ENCODE measurements around the gene ZBTB46. TPM values are rescaled to one million over a fixed set of nuclear protein-coding genes. Genes with fewer than 3 reads are reported as not detected.

Gene ZBTB46
- total RNA-seq, 1 donor from 2014 or later: 42.1 TPM

DNA sequence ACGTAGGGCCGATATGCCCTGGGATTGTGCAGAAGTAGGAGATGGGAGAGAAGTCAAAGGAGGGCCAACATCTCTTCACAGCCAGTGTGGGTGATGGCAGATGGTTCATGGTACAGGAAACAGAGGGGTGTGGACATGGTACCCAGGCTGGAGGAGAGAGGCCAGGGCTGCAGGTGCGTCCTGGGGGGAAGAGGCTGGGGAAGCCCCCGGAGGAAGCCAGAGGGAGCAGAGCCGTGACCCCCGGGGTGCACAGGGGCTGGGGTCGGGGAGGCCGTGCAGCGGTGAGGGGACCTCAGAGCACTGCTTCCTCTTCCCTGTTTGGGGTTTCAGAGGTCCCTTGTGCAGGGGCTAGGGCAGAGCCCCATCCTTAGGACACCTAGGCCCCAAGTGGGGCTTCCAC is 11.2 kb upstream of the ZBTB46 start:
- peak overlapping the region; percentile 75 for H3K27ac Mint-ChIP-seq (ENCODE audit: unreplicated experiment)
- peaks cover 2% of the 10 kb centered on the region for H3K27me3 Mint-ChIP-seq (ENCODE audit: unreplicated experiment)

DNA sequence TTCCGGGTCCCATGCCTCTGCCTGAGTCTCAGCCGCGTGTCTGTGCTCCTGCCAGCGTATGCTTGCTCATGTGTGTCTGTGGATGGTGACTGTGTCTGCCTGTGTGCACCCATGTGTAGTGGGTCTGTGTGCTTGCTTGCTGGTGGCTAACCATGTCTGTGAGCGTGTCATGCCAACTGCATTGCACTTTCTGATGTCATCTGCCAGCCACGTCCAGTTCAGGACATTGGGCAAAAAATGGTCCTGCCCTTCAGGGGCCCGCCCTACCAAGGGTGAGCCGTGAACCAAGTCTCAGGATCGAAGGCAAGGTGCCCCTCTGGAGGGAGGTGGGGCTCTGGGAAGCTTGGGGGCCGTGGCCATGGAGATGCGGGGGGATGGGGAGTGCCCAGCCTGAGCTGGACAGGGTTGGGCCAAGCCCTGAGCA is 9.4 kb upstream of the ZBTB46 start:
- Mint-ChIP-seq H3K4me1 (ENCODE audit: unreplicated experiment) (peaks cover 3% of the 10 kb centered on the region), H3K4me3 (ENCODE audit: unreplicated experiment) (no peak overlapping the region)
- no peak for DNase-seq (ENCODE audit: low spot score)

More for the DNA sequence above, 11.2 kb upstream of the ZBTB46 start:
- Mint-ChIP-seq H3K4me1 (ENCODE audit: unreplicated experiment) (peaks cover 5% of the 10 kb centered on the region), H3K36me3 (ENCODE audit: low read depth, unreplicated experiment) (no peaks in the 10 kb centered on the region), H3K4me3 (ENCODE audit: unreplicated experiment) (peak overlapping the region; percentile 49), H3K9me3 (ENCODE audit: unreplicated experiment) (no peaks in the 10 kb centered on the region)
- no peak for DNase-seq (ENCODE audit: low spot score)
- no peak for TF ChIP-seq CTCF (IDR thresholded peaks at IDR 0.05; ENCODE audit: unreplicated experiment)

GRCh38 chr20:63839620-63840019 is 8.6 kb upstream of the ZBTB46 start:
- Mint-ChIP-seq H3K4me1 (ENCODE audit: unreplicated experiment) (peaks cover 3% of the 10 kb centered on the region), H3K9me3 (ENCODE audit: unreplicated experiment) (no peaks in the 10 kb centered on the region), H3K27me3 (ENCODE audit: unreplicated experiment) (peaks cover 4% of the 10 kb centered on the region), H3K36me3 (ENCODE audit: low read depth, unreplicated experiment) (no peaks in the 10 kb centered on the region), H3K4me3 (ENCODE audit: unreplicated experiment) (no peak overlapping the region), H3K27ac (ENCODE audit: unreplicated experiment) (no peak overlapping the region)
- no peak for TF ChIP-seq CTCF (IDR thresholded peaks at IDR 0.05; ENCODE audit: unreplicated experiment)
- no peak for DNase-seq (ENCODE audit: low spot score)

More for the DNA sequence above, 9.4 kb upstream of the ZBTB46 start:
- H3K27ac Mint-ChIP-seq (ENCODE audit: unreplicated experiment): no peak overlapping the region
- no peak for TF ChIP-seq CTCF (IDR thresholded peaks at IDR 0.05; ENCODE audit: unreplicated experiment)
- peaks cover 3% of the 10 kb centered on the region for H3K27me3 Mint-ChIP-seq (ENCODE audit: unreplicated experiment)
- H3K36me3 Mint-ChIP-seq (ENCODE audit: low read depth, unreplicated experiment): no peaks in the 10 kb centered on the region
- no peaks in the 10 kb centered on the region for H3K9me3 Mint-ChIP-seq (ENCODE audit: unreplicated experiment)

GRCh38 chr20:63837479-63837878 is 6.4 kb upstream of the ZBTB46 start:
- peaks cover 5% of the 10 kb centered on the region for H3K27me3 Mint-ChIP-seq (ENCODE audit: unreplicated experiment)
- no peak for TF ChIP-seq CTCF (IDR thresholded peaks at IDR 0.05; ENCODE audit: unreplicated experiment)
- H3K27ac Mint-ChIP-seq (ENCODE audit: unreplicated experiment): no peak overlapping the region

GRCh38 chr20:63836458-63837344 is 5.6 kb upstream of the ZBTB46 start:
- no peak for DNase-seq (ENCODE audit: low spot score)
- H3K9me3 Mint-ChIP-seq (ENCODE audit: unreplicated experiment): no peaks in the 10 kb centered on the region
- no peak overlapping the region for H3K4me3 Mint-ChIP-seq (ENCODE audit: unreplicated experiment)
- H3K27me3 Mint-ChIP-seq (ENCODE audit: unreplicated experiment): peaks cover 5% of the 10 kb centered on the region
- no peak overlapping the region for H3K27ac Mint-ChIP-seq (ENCODE audit: unreplicated experiment)
- peaks cover 3% of the 10 kb centered on the region for H3K4me1 Mint-ChIP-seq (ENCODE audit: unreplicated experiment)
- TF ChIP-seq CTCF (IDR thresholded peaks at IDR 0.05; ENCODE audit: unreplicated experiment): no peak
- H3K36me3 Mint-ChIP-seq (ENCODE audit: low read depth, unreplicated experiment): no peaks in the 10 kb centered on the region

More at GRCh38 chr20:63837479-63837878, 6.4 kb upstream of the ZBTB46 start:
- Mint-ChIP-seq H3K4me1 (ENCODE audit: unreplicated experiment) (peaks cover 6% of the 10 kb centered on the region), H3K36me3 (ENCODE audit: low read depth, unreplicated experiment) (no peaks in the 10 kb centered on the region), H3K4me3 (ENCODE audit: unreplicated experiment) (no peak overlapping the region), H3K9me3 (ENCODE audit: unreplicated experiment) (no peaks in the 10 kb centered on the region)
- no peak for DNase-seq (ENCODE audit: low spot score)

Data from endothelial cell (in vitro differentiated cells).